HAP-1 (cell line): ENCODE measurements around the gene CXCR6.

Experiments
- DNase-seq, 2 experiments: peaks; one replicate each; pipeline ENCODE4 v3.0.0-alpha.2; 2016 to 2020; ENCODE audit warnings: low spot score in 2 of 2
- H3K27me3 ChIP-seq: fragments of 250-450 bp; sonication (Bioruptor Pico); 2 replicates; pipeline ENCODE4 v1.5.1; 2020; ENCODE audit warnings: low read depth, mild to moderate bottlenecking, moderate library complexity
- H3K36me3 ChIP-seq: fragments of 250-450 bp; sonication (Bioruptor Pico); replicated peaks from 2 replicates; pipeline ENCODE4 v1.5.1; 2020; ENCODE audit warnings: mild to moderate bottlenecking
- H3K4me1 ChIP-seq: fragments of 250-450 bp; sonication (Bioruptor Pico); 2 replicates; pipeline ENCODE4 v1.5.1; 2020; ENCODE audit warnings: mild to moderate bottlenecking
- H3K4me3 ChIP-seq: fragments of 250-450 bp; sonication (Bioruptor Pico); 2 replicates; pipeline ENCODE4 v1.5.1; 2020; ENCODE audit warnings: mild to moderate bottlenecking, moderate library complexity
- H3K9me3 ChIP-seq: fragments of 250-450 bp; sonication (Bioruptor Pico); 2 replicates; pipeline ENCODE4 v1.5.1; 2020; ENCODE audit warnings: mild to moderate bottlenecking, moderate library complexity
- in situ Hi-C: fragments of 300-500 bp; cut with MboI; formaldehyde crosslinking; loops from 3 replicates; pipeline ENCODE4 v1.14.3; 2020; ENCODE audit warnings: low sequenced_read_pairs, inconsistent platforms, mixed read lengths

Gene CXCR6

DNA sequence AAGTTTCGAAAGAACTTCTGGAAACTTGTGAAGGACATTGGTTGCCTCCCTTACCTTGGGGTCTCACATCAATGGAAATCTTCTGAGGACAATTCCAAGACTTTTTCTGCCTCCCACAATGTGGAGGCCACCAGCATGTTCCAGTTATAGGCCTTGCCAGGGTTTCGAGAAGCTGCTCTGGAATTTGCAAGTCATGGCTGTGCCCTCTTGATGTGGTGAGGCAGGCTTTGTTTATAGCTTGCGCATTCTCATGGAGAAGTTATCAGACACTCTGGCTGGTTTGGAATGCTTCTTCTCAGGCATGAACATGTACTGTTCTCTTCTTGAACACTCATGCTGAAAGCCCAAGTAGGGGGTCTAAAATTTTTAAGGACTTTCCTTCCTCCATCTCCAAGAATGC, 4.1 kb downstream of the CXCR6 start:
- no peaks in the 10 kb centered on the region for H3K4me1 ChIP-seq

GRCh38 chr3:45948311-45948781, 5.1 kb downstream of the CXCR6 start:
- Histone ChIP-seq H3K9me3 (no peaks in the 10 kb centered on the region), H3K4me3 (no peak overlapping the region), H3K27me3 (no peaks in the 10 kb centered on the region), H3K36me3 (peaks cover 71% of the 10 kb centered on the region), H3K4me1 (no peaks in the 10 kb centered on the region)
- in situ Hi-C loops: no loop called here
- no peak for DNase-seq

More for the DNA sequence above, 4.1 kb downstream of the CXCR6 start:
- no peaks in the 10 kb centered on the region for H3K27me3 ChIP-seq
- no peaks in the 10 kb centered on the region for H3K9me3 ChIP-seq
- peaks cover 62% of the 10 kb centered on the region for H3K36me3 ChIP-seq
- H3K4me3 ChIP-seq: no peak overlapping the region
- DNase-seq: no peak
- in situ Hi-C loops: no loop called here

- Histone ChIP-seq H3K4me1 (no peaks in the 10 kb centered on the region), H3K9me3 (no peaks in the 10 kb centered on the region), H3K4me3 (no peak overlapping the region), H3K27me3 (no peaks in the 10 kb centered on the region), H3K36me3 (peaks cover 72% of the 10 kb centered on the region)
- in situ Hi-C loops: no loop called here
- no peak for DNase-seq
Measured at GRCh38 chr3:45948881-45949280, 5.6 kb downstream of the CXCR6 start.

GRCh38 chr3:45949432-45949831, 6.2 kb downstream of the CXCR6 start:
- Histone ChIP-seq H3K9me3 (no peaks in the 10 kb centered on the region), H3K4me1 (no peaks in the 10 kb centered on the region), H3K4me3 (no peak overlapping the region), H3K36me3 (peaks cover 77% of the 10 kb centered on the region), H3K27me3 (no peaks in the 10 kb centered on the region)
- no peak for DNase-seq
- in situ Hi-C loops: no loop called here

GRCh38 chr3:45950131-45950530, 6.9 kb downstream of the CXCR6 start:
- DNase-seq: no peak
- in situ Hi-C loops: no loop called here
- no peaks in the 10 kb centered on the region for H3K9me3 ChIP-seq
- no peaks in the 10 kb centered on the region for H3K27me3 ChIP-seq
- no peak overlapping the region for H3K4me3 ChIP-seq
- H3K4me1 ChIP-seq: no peaks in the 10 kb centered on the region
- H3K36me3 ChIP-seq: peaks cover 84% of the 10 kb centered on the region

DNA sequence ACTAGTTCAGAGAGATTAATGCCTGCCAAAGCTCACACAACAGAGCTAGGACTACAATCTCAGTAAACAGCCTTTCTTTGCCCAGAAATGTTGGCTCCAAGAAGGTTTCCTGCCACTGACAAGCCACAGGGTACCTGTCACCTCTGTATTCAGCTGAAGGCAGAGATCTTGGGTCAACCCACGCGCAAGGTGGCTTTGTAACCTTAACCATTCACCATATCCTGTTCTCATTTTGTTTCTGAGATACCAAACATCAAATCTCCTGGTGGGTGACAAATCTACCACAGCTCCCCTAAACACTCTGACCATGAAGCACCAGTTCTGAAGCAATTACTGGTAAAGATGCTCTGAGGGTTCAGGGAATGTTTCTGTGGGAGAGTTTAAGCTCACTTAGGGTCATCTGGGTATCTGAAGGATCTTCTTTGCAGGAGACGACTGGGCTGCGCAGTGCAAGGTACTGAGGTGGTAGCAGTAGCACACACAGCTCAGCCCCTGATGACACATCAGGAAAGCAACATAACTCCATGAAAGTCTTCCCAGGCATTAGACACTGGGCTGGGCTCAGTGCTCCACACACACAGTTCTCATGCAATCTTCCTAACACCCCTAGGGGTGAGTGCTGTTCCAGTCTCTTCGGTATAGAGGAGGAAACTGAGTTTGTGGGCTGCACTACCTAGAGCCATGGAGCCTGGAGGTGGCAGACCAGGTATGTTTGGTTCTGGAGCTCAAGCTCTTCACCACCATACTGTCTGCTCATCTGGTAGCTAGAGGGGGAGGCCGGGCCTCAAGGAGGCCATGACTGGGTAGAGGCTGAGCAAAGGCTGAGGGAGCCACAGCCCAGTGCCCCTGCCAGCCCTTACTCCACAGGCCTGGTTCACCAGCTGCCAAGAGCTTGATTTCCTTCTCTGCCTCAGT, 7.7 kb downstream of the CXCR6 start:
- Histone ChIP-seq H3K4me3 (no peak overlapping the region), H3K4me1 (no peaks in the 10 kb centered on the region), H3K9me3 (no peaks in the 10 kb centered on the region), H3K36me3 (peaks cover 92% of the 10 kb centered on the region), H3K27me3 (no peaks in the 10 kb centered on the region)
- in situ Hi-C loops: no loop called here
- no peak for DNase-seq

GRCh38 chr3:45951946-45952345, 8.7 kb downstream of the CXCR6 start:
- H3K4me1 ChIP-seq: no peaks in the 10 kb centered on the region
- H3K4me3 ChIP-seq: no peak overlapping the region
- no peaks in the 10 kb centered on the region for H3K9me3 ChIP-seq
- no peak for DNase-seq
- H3K27me3 ChIP-seq: no peaks in the 10 kb centered on the region
- H3K36me3 ChIP-seq: peaks cover 92% of the 10 kb centered on the region
- in situ Hi-C loops: no loop called here

- Histone ChIP-seq H3K36me3 (peaks cover 92% of the 10 kb centered on the region), H3K27me3 (no peaks in the 10 kb centered on the region), H3K9me3 (no peaks in the 10 kb centered on the region), H3K4me3 (no peak overlapping the region), H3K4me1 (no peaks in the 10 kb centered on the region)
- no peak for DNase-seq
- in situ Hi-C loops: no loop called here
Measured at GRCh38 chr3:45952456-45952855, 9.2 kb downstream of the CXCR6 start.

DNA sequence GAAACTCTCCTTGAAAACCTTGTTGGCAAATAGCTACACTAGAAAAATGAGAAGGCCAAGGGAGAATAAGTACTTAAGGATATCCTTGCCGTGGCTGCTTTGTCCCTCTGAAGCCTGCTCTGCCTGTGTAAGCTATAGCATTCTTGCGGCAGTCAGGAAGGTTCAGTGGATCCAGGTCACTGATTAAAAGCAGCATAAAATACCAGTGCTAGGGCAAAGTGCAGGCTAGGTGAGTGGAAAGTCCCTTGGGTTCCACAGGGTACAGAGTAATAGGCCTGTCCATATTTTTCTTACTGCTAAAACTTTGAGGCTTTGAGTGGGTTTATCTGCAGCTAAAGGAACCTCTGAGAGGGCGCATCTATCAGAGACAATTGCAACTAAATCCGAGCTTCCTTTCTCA, 10.3 kb downstream of the CXCR6 start:
- in situ Hi-C loops: no loop called here
- no peaks in the 10 kb centered on the region for H3K4me1 ChIP-seq
- no peak for DNase-seq
- H3K4me3 ChIP-seq: no peak overlapping the region
- no peaks in the 10 kb centered on the region for H3K9me3 ChIP-seq
- H3K27me3 ChIP-seq: no peaks in the 10 kb centered on the region
- H3K36me3 ChIP-seq: peaks cover 92% of the 10 kb centered on the region

GRCh38 chr3:45954306-45954705, 11.0 kb downstream of the CXCR6 start:
- in situ Hi-C loops: no loop called here
- peaks cover 92% of the 10 kb centered on the region for H3K36me3 ChIP-seq
- H3K4me1 ChIP-seq: no peaks in the 10 kb centered on the region

GRCh38 chr3:45955017-45955647, 11.9 kb downstream of the CXCR6 start:
- H3K27me3 ChIP-seq: no peaks in the 10 kb centered on the region
- no peaks in the 10 kb centered on the region for H3K9me3 ChIP-seq
- H3K4me1 ChIP-seq: no peaks in the 10 kb centered on the region
- in situ Hi-C loops: no loop called here
- no peak overlapping the region for H3K4me3 ChIP-seq
- peaks cover 93% of the 10 kb centered on the region for H3K36me3 ChIP-seq
- no peak for DNase-seq

More at GRCh38 chr3:45954306-45954705, 11.0 kb downstream of the CXCR6 start:
- DNase-seq: no peak
- no peaks in the 10 kb centered on the region for H3K27me3 ChIP-seq
- H3K9me3 ChIP-seq: no peaks in the 10 kb centered on the region
- H3K4me3 ChIP-seq: no peak overlapping the region

DNA sequence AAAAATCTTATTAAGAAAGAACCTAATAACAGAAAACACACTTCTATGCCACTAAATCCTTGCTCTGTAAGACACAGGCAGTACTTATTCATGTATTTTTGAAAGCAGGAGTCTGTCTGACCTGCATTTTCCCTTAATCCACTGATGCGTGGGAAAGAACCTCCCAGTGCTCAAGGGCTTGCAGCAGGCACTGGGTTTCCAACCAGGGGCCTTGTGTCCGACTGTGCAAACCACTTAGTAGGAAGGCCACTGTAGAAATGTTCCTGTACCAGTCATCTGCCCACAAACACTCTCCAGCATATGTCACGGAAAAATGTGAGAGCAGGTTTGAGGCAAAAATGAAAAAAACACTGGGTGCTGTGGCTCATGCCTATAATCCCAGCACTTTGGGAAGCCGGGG, 12.4 kb downstream of the CXCR6 start:
- Histone ChIP-seq H3K27me3 (no peaks in the 10 kb centered on the region), H3K36me3 (peaks cover 93% of the 10 kb centered on the region), H3K4me1 (no peaks in the 10 kb centered on the region), H3K4me3 (no peak overlapping the region), H3K9me3 (no peaks in the 10 kb centered on the region)
- in situ Hi-C loops: no loop called here
- no peak for DNase-seq

GRCh38 chr3:45957586-45957985, 14.3 kb downstream of the CXCR6 start:
- no peak overlapping the region for H3K4me3 ChIP-seq
- in situ Hi-C loops: no loop called here
- H3K36me3 ChIP-seq: peaks cover 93% of the 10 kb centered on the region
- DNase-seq: peak; percentile 3 to 44
- no peaks in the 10 kb centered on the region for H3K4me1 ChIP-seq
- H3K9me3 ChIP-seq: no peaks in the 10 kb centered on the region
- H3K27me3 ChIP-seq: no peaks in the 10 kb centered on the region

DNA sequence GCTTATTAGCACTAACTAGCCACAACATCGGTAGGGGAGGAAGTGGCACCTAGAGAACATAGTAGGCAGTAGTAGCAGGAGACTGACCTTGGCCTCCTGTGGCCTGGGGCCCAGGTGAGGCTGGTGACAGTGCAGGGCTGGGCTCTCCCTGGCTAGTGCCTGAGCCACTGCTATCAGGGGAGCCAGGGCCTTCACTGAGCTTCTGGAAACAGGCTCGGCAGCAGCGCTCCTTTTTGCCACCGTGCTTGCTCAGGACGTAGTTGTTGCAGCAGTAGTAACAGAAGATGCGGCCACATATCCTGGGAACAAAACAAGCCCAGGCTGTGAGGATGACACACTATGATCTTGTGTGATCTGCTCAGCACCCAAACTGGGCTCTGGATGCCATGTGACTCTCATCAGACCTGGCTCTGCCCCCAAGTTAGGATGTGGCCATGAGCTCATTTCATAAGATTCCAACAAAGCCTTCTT, 15.1 kb downstream of the CXCR6 start:
- Histone ChIP-seq H3K4me1 (no peaks in the 10 kb centered on the region), H3K27me3 (no peaks in the 10 kb centered on the region), H3K4me3 (no peak overlapping the region), H3K9me3 (no peaks in the 10 kb centered on the region), H3K36me3 (peaks cover 87% of the 10 kb centered on the region)
- in situ Hi-C loops: no loop called here
- no peak for DNase-seq
